Myocyte (in vitro differentiated cells): ENCODE data around the gene FTO. TPM values are rescaled to one million over a fixed set of nuclear protein-coding genes. Genes with fewer than 3 reads are reported as not detected.

Experiments used
- DNase-seq: peaks from one replicate; pipeline ENCODE4 v3.0.0-alpha.2; 2012; ENCODE audit warnings: low read depth
- total RNA-seq: library from RNA; depleted of rRNA; stranded (reverse); fragments of >200 nt; gene quantifications from 2 replicates; pipeline ENCODE4 v1.2.3, GENCODE V29; 2014

Gene FTO
- total RNA-seq, 1 donor from 2014 or later: 121 TPM

GRCh38 chr16:54197758-54198157 lies 493.8 kb downstream of the FTO start:
- DNase-seq: no peak

GRCh38 chr16:54199487-54200160 lies 495.7 kb downstream of the FTO start:
- no peak for DNase-seq

GRCh38 chr16:54200161-54200534 lies 496.2 kb downstream of the FTO start:
- DNase-seq: no peak

DNA sequence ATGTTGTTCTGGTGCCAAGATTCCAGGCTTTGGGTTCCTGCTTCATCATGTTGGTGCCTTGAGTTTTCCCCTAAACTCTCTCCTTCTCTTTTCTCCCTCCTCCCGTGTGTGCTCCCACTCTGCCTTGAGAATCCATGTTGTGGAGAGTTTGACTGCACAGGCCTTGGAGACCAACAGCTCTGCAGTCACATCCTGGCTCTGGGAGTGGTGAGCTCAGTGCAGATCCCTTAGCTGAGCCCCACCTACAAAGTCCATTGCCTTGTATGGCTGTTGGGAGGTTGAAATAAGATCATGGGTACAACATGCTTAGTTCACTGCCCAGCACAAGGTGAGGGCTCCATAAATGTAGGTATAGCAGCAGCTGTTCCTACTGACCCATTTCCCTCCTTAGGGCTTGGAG lies 496.8 kb downstream of the FTO start:
- DNase-seq: no peak

GRCh38 chr16:54201200-54201599 lies 497.2 kb downstream of the FTO start:
- DNase-seq: no peak

Other genes with a start within 250 kb of the FTO start
- gene AKTIP, start 200.9 kb upstream of the FTO start, total RNA-seq: 24.6 and 34.7 TPM in 2 replicates
- 8.9 TPM in 2 replicates for gene RPGRIP1L, start 297 bp upstream of the FTO start, total RNA-seq